Large intestine (tissue), 3 donors: ENCODE data around the gene NF2. TPM values are rescaled to one million over a fixed set of nuclear protein-coding genes. Genes with fewer than 3 reads are reported as not detected.

ENCODE experiments used
- DNase-seq, 2 donors: peaks; one replicate each; pipeline versions ENCODE4 v3.0.0 to v3.0.0-alpha.2; 2013
- H3K27ac ChIP-seq: one replicate; pipeline ENCODE4 v1.5.1; 2013; ENCODE audit warnings: low read length
- H3K27me3 ChIP-seq: 2 replicates; pipeline ENCODE4 v1.6.1; 2013; ENCODE audit warnings: low read length; ENCODE audit not compliant: control insufficient read depth, insufficient read depth
- H3K36me3 ChIP-seq: 2 replicates; pipeline ENCODE4 v1.6.1; 2013; ENCODE audit warnings: low read length; ENCODE audit not compliant: control insufficient read depth, insufficient read depth
- H3K4me1 ChIP-seq: one replicate; pipeline ENCODE4 v1.6.1; 2013; ENCODE audit warnings: low read length; ENCODE audit not compliant: control insufficient read depth, insufficient read depth
- H3K4me3 ChIP-seq: one replicate; pipeline ENCODE4 v1.5.1; 2013; ENCODE audit warnings: low read length
- H3K9me3 ChIP-seq: one replicate; pipeline ENCODE4 v1.6.1; 2013; ENCODE audit warnings: mild to moderate bottlenecking, low read depth, low read length, moderate library complexity; ENCODE audit not compliant: control insufficient read depth
- WGBS: methylation state at CpG from one replicate; pipeline ENCODE4 v1.1.5; 2013; ENCODE audit warnings: low lambda C conversion rate; ENCODE audit not compliant: insufficient coverage; 5-methylcytosine and 5-hydroxymethylcytosine counted together
- polyA plus RNA-seq: library from polyadenylated mRNA; unstranded; fragments of 120-200 nt; gene quantifications from one replicate; pipeline ENCODE4 v1.2.1, GENCODE V29; 2013

The NF2 gene
- polyA plus RNA-seq, 1 donor: 12.1 TPM

DNA sequence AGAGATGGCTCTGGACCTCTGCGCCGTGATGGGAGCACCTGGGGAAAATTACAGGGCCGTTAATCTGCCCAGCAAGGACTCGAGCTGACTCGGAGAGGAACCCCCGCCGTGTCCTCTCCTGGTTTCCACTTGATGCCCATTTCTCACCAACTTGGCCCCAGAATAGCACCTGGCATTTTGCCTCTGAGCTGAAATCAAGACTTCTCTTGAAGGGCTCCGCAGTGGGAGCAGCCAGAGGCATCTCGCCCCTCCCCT is 97.4 kb downstream of the NF2 start:
- H3K27me3 ChIP-seq: peaks cover 37% of the 10 kb centered on the region
- H3K4me3 ChIP-seq: no peak overlapping the region
- no peak for DNase-seq
- H3K27ac ChIP-seq: peak overlapping the region; percentile 11
- peaks cover 10% of the 10 kb centered on the region for H3K36me3 ChIP-seq
- no CpG with 5 or more reads among the region's 9 CpGs for WGBS
- H3K4me1 ChIP-seq: peaks cover 31% of the 10 kb centered on the region
- H3K9me3 ChIP-seq: no peaks in the 10 kb centered on the region

DNA sequence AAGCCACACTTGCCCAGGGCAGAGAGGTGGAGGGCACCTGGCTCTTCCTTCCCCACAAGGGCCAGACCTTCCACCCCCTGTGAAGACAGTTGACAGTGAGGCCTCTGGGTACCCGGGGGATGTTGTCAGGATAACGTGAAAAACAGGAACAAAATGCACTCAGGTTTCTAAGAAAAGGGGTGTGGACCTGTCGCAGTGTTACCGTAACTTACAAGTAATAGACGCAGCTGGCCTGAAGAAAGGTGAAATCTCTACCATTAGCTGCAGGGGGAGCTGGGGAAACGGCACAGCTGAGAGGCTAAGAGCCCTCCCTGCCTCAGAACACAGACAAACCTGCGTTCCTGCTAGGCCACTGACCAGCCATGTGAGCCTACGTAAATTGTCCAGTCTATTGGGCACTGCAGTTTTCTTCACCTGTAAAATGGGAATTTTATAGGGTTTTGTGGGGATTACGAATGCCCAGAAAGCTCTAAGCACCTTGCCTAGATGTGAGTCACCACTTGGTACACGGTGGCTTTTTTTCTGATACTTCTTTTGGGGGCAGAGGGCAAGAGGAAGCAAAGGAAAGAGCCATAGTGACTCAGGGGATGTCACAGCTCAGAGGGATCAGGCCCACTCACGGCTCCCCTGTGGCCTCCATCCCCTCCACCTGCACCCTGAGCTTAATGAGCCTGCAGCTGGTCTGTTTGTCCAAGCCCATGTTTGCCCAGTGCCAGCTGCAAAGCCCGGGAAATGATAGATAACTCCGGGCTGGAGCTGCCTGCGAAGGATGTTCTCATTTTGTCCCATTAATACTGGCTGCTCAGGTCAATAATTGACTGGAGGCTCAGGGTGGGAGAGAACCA is 97.9 kb downstream of the NF2 start:
- H3K27me3 ChIP-seq: peaks cover 37% of the 10 kb centered on the region
- WGBS: no CpG with 5 or more reads among the region's 14 CpGs
- peaks cover 7% of the 10 kb centered on the region for H3K36me3 ChIP-seq
- H3K4me1 ChIP-seq: peaks cover 31% of the 10 kb centered on the region
- peak overlapping the region; percentile 11 for H3K27ac ChIP-seq
- DNase-seq: peak in 1 of 2 donors; percentile 66
- H3K4me3 ChIP-seq: no peak overlapping the region
- H3K9me3 ChIP-seq: no peaks in the 10 kb centered on the region

DNA sequence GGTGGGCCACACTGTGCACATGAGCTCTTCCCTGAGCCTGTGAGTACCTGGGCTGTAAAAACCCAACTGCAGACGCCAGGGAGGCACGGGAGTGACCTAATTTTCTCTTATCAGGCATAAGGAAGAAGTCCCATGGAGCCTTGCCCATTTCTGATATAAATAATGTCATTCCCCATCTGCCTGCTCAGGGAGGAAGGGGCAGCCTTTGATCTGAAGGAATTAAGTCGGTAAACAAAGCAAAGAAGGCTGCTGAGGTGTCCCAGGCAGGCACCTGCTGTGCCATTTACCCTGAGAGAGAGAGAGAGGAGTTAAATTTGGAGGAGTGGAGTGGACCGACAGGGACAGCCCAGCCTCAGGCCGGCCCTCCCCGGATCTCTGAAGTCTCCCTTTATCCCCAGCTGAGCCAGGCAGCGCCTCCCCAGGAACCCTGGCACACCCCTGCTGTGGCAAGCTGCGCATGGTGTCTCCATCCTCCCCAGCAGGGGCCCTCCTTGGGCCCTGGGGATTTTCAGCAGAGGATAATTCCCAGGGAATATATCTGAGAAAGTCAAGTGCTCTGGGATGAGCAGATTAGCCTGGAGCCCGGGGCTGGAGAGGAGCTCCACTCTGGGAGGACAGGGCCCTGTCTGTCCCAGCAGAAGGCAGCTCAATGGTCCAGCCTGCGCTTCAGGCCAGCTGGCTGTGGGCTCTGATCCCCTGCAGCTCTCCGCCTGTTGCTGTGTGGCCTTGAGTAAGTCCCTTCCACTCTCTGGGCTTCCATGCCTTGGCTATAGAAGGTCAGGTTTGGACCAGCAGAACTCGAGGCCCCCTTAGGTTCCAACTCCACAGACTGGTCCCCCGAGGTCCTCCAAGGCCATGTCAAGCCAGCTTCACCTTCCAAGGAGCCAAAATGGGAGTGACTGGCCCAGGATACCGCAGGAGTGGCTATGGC is 98.8 kb downstream of the NF2 start:
- WGBS: no CpG with 5 or more reads among the region's 14 CpGs
- Histone ChIP-seq H3K27ac (peak overlapping the region; percentile 13), H3K27me3 (peaks cover 46% of the 10 kb centered on the region), H3K9me3 (no peaks in the 10 kb centered on the region), H3K4me1 (peaks cover 31% of the 10 kb centered on the region), H3K36me3 (peaks cover 3% of the 10 kb centered on the region), H3K4me3 (no peak overlapping the region)
- no peak for DNase-seq

DNA sequence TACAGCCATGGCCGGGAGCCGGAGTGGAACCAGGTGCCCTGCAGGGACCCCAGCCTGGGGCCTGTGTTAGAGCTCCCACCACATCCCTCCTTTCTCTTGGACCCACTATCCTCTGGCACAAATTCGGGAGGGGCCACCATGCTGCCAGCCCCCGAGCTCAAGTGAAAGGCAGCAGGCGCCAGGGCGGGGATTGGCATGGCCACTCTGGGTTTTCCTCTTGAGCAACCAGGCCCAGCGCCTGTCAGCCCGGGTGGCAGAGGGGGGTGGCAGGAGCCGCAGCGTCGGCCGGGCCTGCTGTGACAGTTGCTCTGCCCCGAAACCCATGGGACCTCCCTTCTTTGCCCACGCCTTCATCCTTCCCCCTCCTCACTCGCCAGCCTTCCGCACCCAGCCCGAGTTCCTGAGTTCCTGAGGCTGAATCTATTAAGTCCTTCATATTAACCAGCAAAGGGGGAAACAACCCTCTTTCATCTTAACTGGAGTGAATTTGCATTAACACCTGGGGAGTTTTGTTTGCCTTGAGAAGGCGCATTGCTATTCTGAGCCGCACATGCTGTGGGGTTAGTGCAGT is 99.6 kb downstream of the NF2 start:
- H3K9me3 ChIP-seq: no peaks in the 10 kb centered on the region
- H3K27ac ChIP-seq: peak overlapping the region; percentile 13
- no peak for DNase-seq

GRCh38 chr22:29703569-29704195 is 100.2 kb downstream of the NF2 start:
- H3K27me3 ChIP-seq: peaks cover 50% of the 10 kb centered on the region
- no peak for DNase-seq
- H3K4me3 ChIP-seq: no peak overlapping the region
- H3K27ac ChIP-seq: no peak overlapping the region
- peaks cover 31% of the 10 kb centered on the region for H3K4me1 ChIP-seq
- WGBS: no CpG with 5 or more reads among the region's 7 CpGs
- H3K36me3 ChIP-seq: no peaks in the 10 kb centered on the region
- no peaks in the 10 kb centered on the region for H3K9me3 ChIP-seq

More for the DNA sequence above, 99.6 kb downstream of the NF2 start:
- peaks cover 31% of the 10 kb centered on the region for H3K4me1 ChIP-seq
- H3K4me3 ChIP-seq: no peak overlapping the region
- H3K27me3 ChIP-seq: peaks cover 50% of the 10 kb centered on the region
- no peaks in the 10 kb centered on the region for H3K36me3 ChIP-seq
- no CpG with 5 or more reads among the region's 19 CpGs for WGBS

DNA sequence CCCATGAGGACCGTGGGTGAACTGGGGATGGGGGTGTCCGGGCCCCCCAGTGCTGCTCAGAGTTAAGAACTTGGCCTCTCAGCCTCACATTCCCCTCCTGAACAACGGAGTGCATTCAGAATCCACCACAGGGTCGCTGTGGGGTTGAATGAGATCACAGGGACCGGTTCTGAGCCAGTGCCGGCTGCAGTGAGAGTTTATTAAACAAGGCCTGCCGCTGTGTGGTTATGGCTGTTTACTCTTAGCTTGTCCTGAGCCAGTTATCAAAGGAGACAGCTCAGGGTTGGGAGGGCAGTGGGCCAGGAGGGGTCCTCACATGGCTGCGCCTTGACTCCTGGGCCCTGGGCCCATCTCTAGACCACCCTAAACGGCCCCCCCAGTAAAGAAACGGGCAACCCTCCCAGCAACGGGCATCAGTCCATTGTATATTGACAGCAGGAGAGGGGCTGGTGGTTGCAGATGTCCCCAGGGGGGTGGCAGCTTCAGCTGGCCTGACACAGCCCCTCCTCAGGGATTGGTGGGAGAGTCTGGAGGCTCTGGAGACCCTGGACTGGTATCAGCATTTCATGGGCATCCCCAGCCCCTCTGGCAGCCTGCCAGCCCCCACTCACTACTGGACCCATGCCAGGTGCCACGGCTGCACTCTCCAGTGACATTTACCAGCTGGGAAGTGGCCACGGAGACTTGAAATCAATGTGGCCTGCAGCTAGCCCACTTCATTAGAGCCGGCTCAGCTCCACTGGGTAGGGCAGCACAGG is 101.3 kb downstream of the NF2 start:
- no CpG with 5 or more reads among the region's 14 CpGs for WGBS
- Histone ChIP-seq H3K27ac (no peak overlapping the region), H3K36me3 (no peaks in the 10 kb centered on the region), H3K4me3 (no peak overlapping the region), H3K9me3 (no peaks in the 10 kb centered on the region), H3K27me3 (peaks cover 50% of the 10 kb centered on the region), H3K4me1 (peaks cover 31% of the 10 kb centered on the region)
- DNase-seq: peak in 1 of 2 donors; percentile 60

GRCh38 chr22:29705651-29706050 is 102.2 kb downstream of the NF2 start:
- H3K36me3 ChIP-seq: no peaks in the 10 kb centered on the region
- no peak for DNase-seq
- no peak overlapping the region for H3K27ac ChIP-seq
- H3K4me3 ChIP-seq: no peak overlapping the region
- H3K27me3 ChIP-seq: peaks cover 48% of the 10 kb centered on the region
- peaks cover 30% of the 10 kb centered on the region for H3K4me1 ChIP-seq
- H3K9me3 ChIP-seq: no peaks in the 10 kb centered on the region
- no CpG with 5 or more reads among the region's 7 CpGs for WGBS

GRCh38 chr22:29706486-29706885 is 103.1 kb downstream of the NF2 start:
- no peaks in the 10 kb centered on the region for H3K9me3 ChIP-seq
- no peaks in the 10 kb centered on the region for H3K36me3 ChIP-seq
- H3K4me1 ChIP-seq: peaks cover 22% of the 10 kb centered on the region
- no peak overlapping the region for H3K27ac ChIP-seq
- H3K27me3 ChIP-seq: peaks cover 40% of the 10 kb centered on the region
- DNase-seq: no peak
- no peak overlapping the region for H3K4me3 ChIP-seq
- no CpG with 5 or more reads among the region's 9 CpGs for WGBS

GRCh38 chr22:29707010-29707409 is 103.6 kb downstream of the NF2 start:
- DNase-seq: no peak
- WGBS: no CpG with 5 or more reads among the region's 18 CpGs
- Histone ChIP-seq H3K9me3 (no peaks in the 10 kb centered on the region), H3K36me3 (no peaks in the 10 kb centered on the region), H3K4me1 (peaks cover 17% of the 10 kb centered on the region), H3K4me3 (no peak overlapping the region), H3K27ac (no peak overlapping the region), H3K27me3 (peaks cover 37% of the 10 kb centered on the region)
